GM12872 (cell line): ENCODE data around the gene NEK3.

Experiments
- TF ChIP-seq, protein P1 (sequence below): IDR thresholded peaks from 3 replicates; pipeline ENCODE4 v1.5.1; 2011; ENCODE audit warnings: low read depth, mild to moderate bottlenecking, low read length, moderate library complexity; ENCODE audit not compliant: insufficient read depth

Gene NEK3, protein sequence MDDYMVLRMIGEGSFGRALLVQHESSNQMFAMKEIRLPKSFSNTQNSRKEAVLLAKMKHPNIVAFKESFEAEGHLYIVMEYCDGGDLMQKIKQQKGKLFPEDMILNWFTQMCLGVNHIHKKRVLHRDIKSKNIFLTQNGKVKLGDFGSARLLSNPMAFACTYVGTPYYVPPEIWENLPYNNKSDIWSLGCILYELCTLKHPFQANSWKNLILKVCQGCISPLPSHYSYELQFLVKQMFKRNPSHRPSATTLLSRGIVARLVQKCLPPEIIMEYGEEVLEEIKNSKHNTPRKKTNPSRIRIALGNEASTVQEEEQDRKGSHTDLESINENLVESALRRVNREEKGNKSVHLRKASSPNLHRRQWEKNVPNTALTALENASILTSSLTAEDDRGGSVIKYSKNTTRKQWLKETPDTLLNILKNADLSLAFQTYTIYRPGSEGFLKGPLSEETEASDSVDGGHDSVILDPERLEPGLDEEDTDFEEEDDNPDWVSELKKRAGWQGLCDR

DNA sequence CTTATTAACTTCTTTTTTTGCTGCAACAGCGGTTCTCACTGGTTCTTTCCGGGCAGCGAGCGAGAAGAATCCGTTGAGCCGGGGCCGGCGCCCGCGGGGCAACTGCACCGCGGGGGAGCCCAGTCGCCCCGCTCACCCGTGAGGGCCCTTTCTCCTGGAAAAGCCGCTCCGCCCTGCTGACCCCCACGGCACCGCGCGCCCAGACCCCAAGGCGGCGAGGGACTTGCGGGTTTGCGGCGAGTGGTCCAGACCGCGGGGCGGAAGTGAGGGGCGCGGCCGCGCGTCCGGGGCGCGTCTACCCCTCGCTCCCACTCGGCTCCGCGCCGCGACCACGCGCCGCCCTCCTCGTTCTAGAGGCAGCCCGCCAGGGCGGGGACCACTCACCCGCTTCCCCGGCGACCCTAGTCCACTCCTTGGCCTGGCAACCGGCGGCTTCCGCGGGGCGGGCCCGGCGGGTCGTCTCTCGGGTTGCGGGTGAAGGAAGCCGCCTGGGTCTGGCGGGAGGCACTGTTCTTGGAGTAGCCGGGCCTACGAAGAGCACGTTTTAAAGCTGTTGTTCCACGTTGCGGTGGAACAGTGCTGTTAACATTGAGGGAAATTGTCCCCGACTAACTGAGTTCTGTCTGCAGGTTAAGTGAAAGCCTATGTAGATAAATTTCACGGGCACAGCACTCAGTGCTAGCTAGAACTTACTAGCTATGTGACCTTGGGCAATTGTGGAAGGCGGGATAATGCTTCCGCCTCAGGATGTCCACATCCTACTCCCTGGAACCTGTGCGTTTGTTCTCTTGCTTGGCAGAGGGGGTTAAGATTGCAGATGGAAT lies at the start of gene NEK3:
TSS of gene NEK3 (minus strand) at position 439 of the 824 bp plus-strand sequence. CDS start 3,406 bp downstream, outside the sequence.
- TF ChIP-seq, protein P1, sequence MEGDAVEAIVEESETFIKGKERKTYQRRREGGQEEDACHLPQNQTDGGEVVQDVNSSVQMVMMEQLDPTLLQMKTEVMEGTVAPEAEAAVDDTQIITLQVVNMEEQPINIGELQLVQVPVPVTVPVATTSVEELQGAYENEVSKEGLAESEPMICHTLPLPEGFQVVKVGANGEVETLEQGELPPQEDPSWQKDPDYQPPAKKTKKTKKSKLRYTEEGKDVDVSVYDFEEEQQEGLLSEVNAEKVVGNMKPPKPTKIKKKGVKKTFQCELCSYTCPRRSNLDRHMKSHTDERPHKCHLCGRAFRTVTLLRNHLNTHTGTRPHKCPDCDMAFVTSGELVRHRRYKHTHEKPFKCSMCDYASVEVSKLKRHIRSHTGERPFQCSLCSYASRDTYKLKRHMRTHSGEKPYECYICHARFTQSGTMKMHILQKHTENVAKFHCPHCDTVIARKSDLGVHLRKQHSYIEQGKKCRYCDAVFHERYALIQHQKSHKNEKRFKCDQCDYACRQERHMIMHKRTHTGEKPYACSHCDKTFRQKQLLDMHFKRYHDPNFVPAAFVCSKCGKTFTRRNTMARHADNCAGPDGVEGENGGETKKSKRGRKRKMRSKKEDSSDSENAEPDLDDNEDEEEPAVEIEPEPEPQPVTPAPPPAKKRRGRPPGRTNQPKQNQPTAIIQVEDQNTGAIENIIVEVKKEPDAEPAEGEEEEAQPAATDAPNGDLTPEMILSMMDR = no peak

DNA sequence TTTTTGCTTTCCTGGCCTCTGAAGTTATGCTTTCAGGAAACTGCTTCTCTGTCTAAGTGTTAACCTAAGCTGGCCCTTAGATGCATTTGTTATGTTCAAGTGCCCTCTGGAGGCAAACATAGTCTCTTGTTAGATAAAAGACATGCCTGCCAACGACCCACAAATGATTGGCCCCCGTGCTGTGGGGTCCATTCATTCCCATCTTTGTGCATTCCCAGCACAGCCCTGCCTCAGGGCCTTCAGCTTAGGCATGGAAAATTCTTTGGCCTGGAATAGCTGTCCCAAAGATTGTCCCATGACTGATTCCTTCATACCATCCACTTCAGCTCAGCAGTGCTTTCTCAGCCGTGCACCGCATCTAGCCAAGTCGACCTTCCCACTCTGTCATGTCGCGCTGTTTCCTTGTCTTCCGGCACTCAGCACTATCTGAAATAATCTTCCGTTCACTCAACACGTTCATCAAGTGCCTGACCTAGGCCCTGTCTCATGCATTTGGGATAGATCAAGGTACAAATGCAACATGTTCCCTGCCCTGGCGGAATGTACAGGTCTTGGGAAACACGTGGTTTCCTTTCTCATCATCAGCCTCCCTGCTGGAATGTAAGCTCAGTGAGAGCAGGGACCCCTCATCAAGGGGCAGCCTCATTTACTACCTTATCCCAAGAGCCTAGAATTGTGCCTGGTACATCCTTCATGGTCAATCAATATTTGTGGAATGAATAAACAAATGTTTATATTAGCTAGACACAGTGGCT lies 42.2 kb upstream of the NEK3 start:
- TF ChIP-seq, protein P1 = peak; percentile 35; the same call in 2 of the 3 replicates

DNA sequence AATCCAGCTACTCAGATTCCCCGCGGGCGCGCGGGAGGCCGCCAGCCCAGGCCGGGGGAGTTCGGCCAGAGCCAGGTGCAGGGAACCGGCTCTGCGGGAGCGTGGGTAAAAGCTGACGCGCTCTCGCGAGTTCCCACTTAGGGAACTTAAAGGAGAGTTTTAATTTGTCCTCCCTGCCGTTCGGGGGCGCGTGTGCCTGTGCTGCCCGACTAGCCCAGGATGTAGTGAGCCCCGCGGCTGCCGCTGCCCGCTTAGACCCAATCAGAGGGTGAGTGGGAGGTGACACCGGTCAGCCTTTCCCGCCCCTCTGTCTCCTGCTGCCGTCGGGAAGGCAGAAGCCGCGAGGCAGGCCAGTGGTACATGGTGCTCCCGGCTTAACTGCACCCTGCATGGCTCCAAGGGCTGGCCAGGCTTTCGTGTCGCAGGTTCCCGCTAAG lies 36.0 kb upstream of the NEK3 start:
- TF ChIP-seq, protein P1 = no peak

DNA sequence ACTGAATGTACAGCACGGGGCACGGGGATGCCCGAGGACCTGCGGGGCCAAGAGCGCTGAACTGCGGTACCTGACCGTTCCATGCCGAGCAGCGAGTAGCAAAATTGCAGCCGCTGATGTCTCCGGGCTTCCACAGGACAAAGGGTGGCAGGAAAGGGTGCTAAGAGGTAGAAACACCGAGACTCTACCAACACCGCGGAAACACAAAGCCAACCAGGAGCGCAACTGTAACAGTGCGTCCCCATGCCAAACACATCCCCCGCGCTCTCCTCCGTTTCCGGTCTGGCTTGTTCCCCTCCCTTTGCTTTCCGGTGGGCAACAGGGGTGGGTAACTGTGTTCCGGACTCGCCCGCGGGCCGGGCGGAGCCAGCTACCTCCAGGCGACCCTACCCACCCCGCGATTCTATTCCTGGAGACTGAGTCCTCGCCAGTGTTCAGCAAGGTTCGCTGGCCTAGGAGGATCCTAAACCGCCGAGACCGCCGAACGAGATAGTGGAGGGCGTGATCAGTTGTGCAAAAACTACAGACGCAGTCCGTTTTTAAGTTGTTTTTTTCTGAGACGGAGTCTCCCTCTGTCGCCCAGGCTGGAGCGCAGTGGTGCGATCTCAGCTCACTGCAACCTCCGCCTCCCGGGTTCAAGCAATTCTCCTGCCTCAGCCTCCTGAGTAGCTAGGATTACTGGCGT lies 34.9 kb upstream of the NEK3 start:
- TF ChIP-seq, protein P1 = no peak

DNA sequence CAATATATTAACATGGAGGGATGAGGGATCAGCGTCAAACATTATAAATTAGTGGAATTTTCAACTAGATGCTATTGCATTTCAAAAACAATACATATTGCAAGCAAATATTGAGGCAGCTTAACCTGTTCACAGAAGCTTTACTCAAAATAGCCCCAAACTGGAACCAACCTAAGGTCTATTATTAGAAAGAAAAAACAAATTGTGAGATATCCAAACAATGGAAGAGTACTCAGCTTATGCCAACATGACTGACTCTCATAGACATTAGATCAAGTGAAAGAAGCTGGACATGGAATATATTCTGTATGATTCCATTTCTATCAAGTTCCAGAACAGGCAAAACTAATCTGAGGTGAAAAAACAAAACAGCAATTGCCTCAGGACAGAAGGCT lies 27.6 kb upstream of the NEK3 start:
- TF ChIP-seq, protein P1 = no peak

DNA sequence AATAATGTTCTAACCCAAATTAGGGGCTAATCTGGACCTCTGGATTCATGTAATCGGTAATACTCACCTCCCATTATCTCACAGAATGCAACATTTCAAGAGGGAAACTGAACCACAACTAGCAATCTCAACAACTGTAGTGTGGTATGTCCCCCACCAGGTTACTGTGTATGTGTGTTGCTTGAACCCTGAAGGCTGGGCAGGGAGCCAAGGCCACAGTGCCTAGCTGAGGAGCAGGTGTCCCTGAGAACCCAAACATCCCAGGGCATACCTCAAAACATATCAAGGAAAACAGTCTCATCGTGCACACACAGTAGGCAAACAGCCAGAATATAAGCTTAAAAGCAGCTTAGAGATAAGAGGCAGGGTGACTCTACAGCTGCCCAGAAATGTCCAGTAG lies 20.5 kb upstream of the NEK3 start:
- TF ChIP-seq, protein P1 = no peak
